SK-N-SH treated with all-trans-retinoic acid at 6 μM for 48 hours (cell line): ENCODE measurements around the gene ZNF80.

Experiments
- ATAC-seq: fragments of 200-7000 bp; cut with Tn5 transposase; 3 replicates; pipeline ENCODE4 v1.9.1; 2020; ENCODE audit warnings: mild to moderate bottlenecking, moderate library complexity
- ARNTL ChIP-seq: fragments of 450-650 bp; formaldehyde crosslinking; IDR thresholded peaks from 2 replicates; pipeline ENCODE4 v1.5.0; 2020; ENCODE audit warnings: low read depth, mild to moderate bottlenecking, moderate library complexity, borderline replicate concordance
- BACH2 ChIP-seq: fragments of 250-450 bp; sonication (Bioruptor Pico); IDR thresholded peaks from 2 replicates; pipeline ENCODE4 v1.9.0; 2021; ENCODE audit warnings: mild to moderate bottlenecking, borderline replicate concordance
- CREB5 ChIP-seq: fragments of 250-450 bp; sonication (Bioruptor Pico); IDR thresholded peaks from 2 replicates; pipeline ENCODE4 v1.5.1; 2020; ENCODE audit warnings: low read depth, mild to moderate bottlenecking, moderate library complexity
- CSDC2 ChIP-seq: fragments of 250-450 bp; sonication (Bioruptor Pico); IDR thresholded peaks from 2 replicates; pipeline ENCODE4 v1.5.0; 2020; ENCODE audit warnings: mild to moderate bottlenecking, moderate library complexity
- CSRNP3 ChIP-seq: fragments of 250-450 bp; sonication (Bioruptor Pico); IDR thresholded peaks from 2 replicates; pipeline ENCODE4 v1.5.1; 2021; ENCODE audit warnings: mild to moderate bottlenecking, moderate library complexity
- ESRRG ChIP-seq: fragments of 250-450 bp; sonication (Bioruptor Pico); IDR thresholded peaks from 2 replicates; pipeline ENCODE4 v1.6.1; 2021; ENCODE audit warnings: mild to moderate bottlenecking
- GLIS3 ChIP-seq: fragments of 250-450 bp; sonication (Bioruptor Pico); IDR thresholded peaks from 2 replicates; pipeline ENCODE4 v1.5.0; 2020; ENCODE audit warnings: mild to moderate bottlenecking, moderate library complexity
- ISL1 ChIP-seq: fragments of 250-450 bp; sonication (Bioruptor Pico); IDR thresholded peaks from 2 replicates; pipeline ENCODE4 v2.1.2; 2022; ENCODE audit warnings: mild to moderate bottlenecking, moderate library complexity
- OSR1 ChIP-seq: fragments of 250-450 bp; sonication (Bioruptor Pico); IDR thresholded peaks from 2 replicates; pipeline ENCODE4 v1.8.0; 2022; ENCODE audit warnings: moderate library complexity, mild to moderate bottlenecking, inconsistent platforms
- PATZ1 ChIP-seq: fragments of 250-450 bp; sonication (Bioruptor Pico); IDR thresholded peaks from 2 replicates; pipeline ENCODE4 v1.8.0; 2020; ENCODE audit warnings: mild to moderate bottlenecking, moderate library complexity, borderline replicate concordance
- POU6F1 ChIP-seq: fragments of 250-450 bp; sonication (Bioruptor Pico); IDR thresholded peaks from 2 replicates; pipeline ENCODE4 v1.8.0; 2021; ENCODE audit warnings: low read depth, mild to moderate bottlenecking, moderate library complexity, borderline replicate concordance
- PPARA ChIP-seq: fragments of 250-450 bp; sonication (Bioruptor Pico); IDR thresholded peaks from 2 replicates; pipeline ENCODE4 v1.5.0; 2020; ENCODE audit warnings: mild to moderate bottlenecking, borderline replicate concordance
- RARB ChIP-seq: fragments of 250-450 bp; sonication (Bioruptor Pico); IDR thresholded peaks from 2 replicates; pipeline ENCODE4 v1.8.0; 2021; ENCODE audit warnings: mild to moderate bottlenecking, moderate library complexity
- SNAI2 ChIP-seq: fragments of 250-450 bp; sonication (Bioruptor Pico); IDR thresholded peaks from 2 replicates; pipeline ENCODE4 v1.5.0; 2020; ENCODE audit warnings: mild to moderate bottlenecking, moderate library complexity
- TCF4 ChIP-seq: fragments of 250-450 bp; sonication (Bioruptor Pico); IDR thresholded peaks from 2 replicates; pipeline ENCODE4 v1.8.0; 2021; ENCODE audit warnings: mild to moderate bottlenecking, moderate library complexity, borderline replicate concordance
- TOX ChIP-seq: fragments of 250-450 bp; sonication (Bioruptor Pico); IDR thresholded peaks from 2 replicates; pipeline ENCODE4 v1.8.0; 2021; ENCODE audit warnings: mild to moderate bottlenecking, moderate library complexity, borderline replicate concordance
- ZFP3 ChIP-seq: fragments of 250-450 bp; sonication (Bioruptor Pico); IDR thresholded peaks from 2 replicates; pipeline ENCODE4 v1.5.0; 2020; ENCODE audit warnings: mild to moderate bottlenecking, moderate library complexity
- ZFP30 ChIP-seq: fragments of 450-650 bp; formaldehyde crosslinking; IDR thresholded peaks from 2 replicates; pipeline ENCODE4 v1.5.0; 2022; ENCODE audit warnings: mild to moderate bottlenecking, moderate library complexity
- ZNF565 ChIP-seq: fragments of 450-650 bp; formaldehyde crosslinking; conservative IDR thresholded peaks from 2 replicates; pipeline ENCODE4 v1.5.0; 2020; ENCODE audit warnings: low read depth, mild to moderate bottlenecking, moderate library complexity
- ZNF70 ChIP-seq: fragments of 450-650 bp; formaldehyde crosslinking; IDR thresholded peaks from 2 replicates; pipeline ENCODE4 v1.5.0; 2020; ENCODE audit warnings: mild to moderate bottlenecking, moderate library complexity
- ZNF8 ChIP-seq: fragments of 450-650 bp; formaldehyde crosslinking; IDR thresholded peaks from 2 replicates; pipeline ENCODE4 v1.5.0; 2020; ENCODE audit warnings: mild to moderate bottlenecking, moderate library complexity

The ZNF80 gene

GRCh38 chr3:114207768-114208167, 29.6 kb downstream of the ZNF80 start (continued):
- TF ChIP-seq PATZ1 (CRISPR knock-in tag) (no peak), OSR1 (no peak)

GRCh38 chr3:114206342-114206741, 31.0 kb downstream of the ZNF80 start:
- no peak for ATAC-seq
- TF ChIP-seq OSR1: no peak
- no peak for TF ChIP-seq BACH2 (CRISPR knock-in tag)
- TF ChIP-seq PPARA: no peak
- no peak for TF ChIP-seq ARNTL

GRCh38 chr3:114205541-114205940, 31.8 kb downstream of the ZNF80 start:
- TF ChIP-seq POU6F1 (CRISPR knock-in tag) (no peak), ZNF8 (CRISPR knock-in tag) (no peak), RARB (CRISPR knock-in tag) (no peak), ZNF565 (CRISPR knock-in tag) (no peak), ZNF70 (CRISPR knock-in tag) (no peak), CREB5 (no peak), ARNTL (no peak), CSRNP3 (CRISPR knock-in tag) (no peak), ZFP3 (CRISPR knock-in tag) (no peak), PPARA (no peak), TCF4 (CRISPR knock-in tag) (no peak), CSDC2 (CRISPR knock-in tag) (no peak), PATZ1 (CRISPR knock-in tag) (no peak), SNAI2 (CRISPR knock-in tag) (no peak), GLIS3 (CRISPR knock-in tag) (no peak)
- TF ChIP-seq, all 23 proteins: peak for 0
- no peak for ATAC-seq

- TF ChIP-seq PATZ1 (CRISPR knock-in tag) (no peak), BACH2 (CRISPR knock-in tag) (no peak), OSR1 (no peak), ISL1 (CRISPR knock-in tag) (no peak), ZNF565 (CRISPR knock-in tag) (no peak), TOX (CRISPR knock-in tag) (no peak), ESRRG (no peak), PPARA (no peak), CREB5 (no peak), GLIS3 (CRISPR knock-in tag) (no peak), TCF4 (CRISPR knock-in tag) (no peak), ZFP30 (CRISPR knock-in tag) (no peak), ARNTL (no peak), CSDC2 (CRISPR knock-in tag) (no peak)
- no peak for ATAC-seq
Measured at GRCh38 chr3:114194750-114195149, 42.6 kb downstream of the ZNF80 start.
